ENCODE results near the gene GIMAP1. TPM values are rescaled to one million over a fixed set of nuclear protein-coding genes. Genes with fewer than 3 reads are reported as not detected.

The GIMAP1 gene
- total RNA-seq, 1 donor from 2014 or later: not detected

DNA sequence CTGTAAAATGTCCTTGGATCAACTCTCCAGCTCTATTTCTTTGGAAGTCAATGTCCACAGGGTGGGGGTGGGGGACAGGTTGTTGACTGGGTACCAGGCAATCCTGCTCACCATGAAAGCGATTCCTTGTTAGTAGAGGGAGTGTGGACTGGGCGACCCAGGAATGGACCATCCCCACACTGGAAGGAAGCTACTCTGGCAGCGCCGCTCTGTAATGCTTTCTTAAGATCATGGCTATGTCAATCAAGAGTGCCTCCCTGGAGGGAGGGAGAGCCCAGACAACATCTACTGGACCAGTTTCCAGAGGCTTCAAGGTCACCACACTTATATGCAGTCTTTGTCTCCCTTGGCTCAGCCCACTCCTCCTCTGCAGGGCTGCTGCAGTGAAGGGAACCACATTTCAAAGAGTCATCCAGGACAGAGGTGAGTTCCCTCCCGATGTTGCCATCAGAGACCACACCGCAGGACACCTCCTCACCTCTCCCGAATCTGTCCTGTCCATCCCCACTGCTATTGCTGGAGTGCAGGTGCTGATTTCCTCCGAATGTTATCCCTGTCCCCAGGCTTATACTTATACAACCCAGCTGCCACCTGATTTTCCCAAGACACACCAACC lies 27.7 kb downstream of the GIMAP1 start:
- no peak for DNase-seq (ENCODE audit: extremely low spot score, unreplicated experiment)
- H3K4me3 Mint-ChIP-seq (ENCODE audit: unreplicated experiment): no peak overlapping the region
- H3K27me3 Mint-ChIP-seq (ENCODE audit: unreplicated experiment): no peaks in the 10 kb centered on the region
- H3K4me1 Mint-ChIP-seq (ENCODE audit: unreplicated experiment): no peaks in the 10 kb centered on the region
- TF ChIP-seq, protein P1, sequence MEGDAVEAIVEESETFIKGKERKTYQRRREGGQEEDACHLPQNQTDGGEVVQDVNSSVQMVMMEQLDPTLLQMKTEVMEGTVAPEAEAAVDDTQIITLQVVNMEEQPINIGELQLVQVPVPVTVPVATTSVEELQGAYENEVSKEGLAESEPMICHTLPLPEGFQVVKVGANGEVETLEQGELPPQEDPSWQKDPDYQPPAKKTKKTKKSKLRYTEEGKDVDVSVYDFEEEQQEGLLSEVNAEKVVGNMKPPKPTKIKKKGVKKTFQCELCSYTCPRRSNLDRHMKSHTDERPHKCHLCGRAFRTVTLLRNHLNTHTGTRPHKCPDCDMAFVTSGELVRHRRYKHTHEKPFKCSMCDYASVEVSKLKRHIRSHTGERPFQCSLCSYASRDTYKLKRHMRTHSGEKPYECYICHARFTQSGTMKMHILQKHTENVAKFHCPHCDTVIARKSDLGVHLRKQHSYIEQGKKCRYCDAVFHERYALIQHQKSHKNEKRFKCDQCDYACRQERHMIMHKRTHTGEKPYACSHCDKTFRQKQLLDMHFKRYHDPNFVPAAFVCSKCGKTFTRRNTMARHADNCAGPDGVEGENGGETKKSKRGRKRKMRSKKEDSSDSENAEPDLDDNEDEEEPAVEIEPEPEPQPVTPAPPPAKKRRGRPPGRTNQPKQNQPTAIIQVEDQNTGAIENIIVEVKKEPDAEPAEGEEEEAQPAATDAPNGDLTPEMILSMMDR (IDR thresholded peaks at IDR 0.05): no peak
- H3K9me3 Mint-ChIP-seq (ENCODE audit: unreplicated experiment): no peaks in the 10 kb centered on the region
- H3K36me3 Mint-ChIP-seq (ENCODE audit: unreplicated experiment): no peaks in the 10 kb centered on the region
- no peak overlapping the region for H3K27ac Mint-ChIP-seq (ENCODE audit: unreplicated experiment)

DNA sequence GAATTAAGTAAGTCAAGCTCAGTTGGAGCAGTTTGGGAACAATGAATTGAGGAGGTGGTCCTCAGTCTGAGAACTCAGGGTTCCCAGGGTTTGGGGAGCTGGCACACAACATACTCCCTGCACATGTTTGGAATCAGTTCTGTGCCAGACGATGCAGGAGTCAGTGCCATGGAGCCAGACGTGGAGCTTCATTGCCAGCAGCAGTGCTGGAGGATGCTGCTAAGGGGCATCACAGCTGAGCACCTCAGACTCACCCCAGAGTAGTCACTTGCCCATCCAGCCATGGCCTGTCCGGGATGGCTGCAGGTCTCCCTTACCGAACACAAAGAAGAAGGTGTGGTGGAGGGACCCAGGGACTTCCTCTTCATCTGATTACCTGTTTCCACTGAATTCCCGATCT lies 28.7 kb downstream of the GIMAP1 start:
- no peaks in the 10 kb centered on the region for H3K4me1 Mint-ChIP-seq (ENCODE audit: unreplicated experiment)
- no peaks in the 10 kb centered on the region for H3K36me3 Mint-ChIP-seq (ENCODE audit: unreplicated experiment)
- H3K9me3 Mint-ChIP-seq (ENCODE audit: unreplicated experiment): no peaks in the 10 kb centered on the region
- H3K4me3 Mint-ChIP-seq (ENCODE audit: unreplicated experiment): no peak overlapping the region
- no peak for DNase-seq (ENCODE audit: extremely low spot score, unreplicated experiment)
- no peak overlapping the region for H3K27ac Mint-ChIP-seq (ENCODE audit: unreplicated experiment)
- TF ChIP-seq, protein P1 (IDR thresholded peaks at IDR 0.05): no peak
- H3K27me3 Mint-ChIP-seq (ENCODE audit: unreplicated experiment): no peaks in the 10 kb centered on the region

DNA sequence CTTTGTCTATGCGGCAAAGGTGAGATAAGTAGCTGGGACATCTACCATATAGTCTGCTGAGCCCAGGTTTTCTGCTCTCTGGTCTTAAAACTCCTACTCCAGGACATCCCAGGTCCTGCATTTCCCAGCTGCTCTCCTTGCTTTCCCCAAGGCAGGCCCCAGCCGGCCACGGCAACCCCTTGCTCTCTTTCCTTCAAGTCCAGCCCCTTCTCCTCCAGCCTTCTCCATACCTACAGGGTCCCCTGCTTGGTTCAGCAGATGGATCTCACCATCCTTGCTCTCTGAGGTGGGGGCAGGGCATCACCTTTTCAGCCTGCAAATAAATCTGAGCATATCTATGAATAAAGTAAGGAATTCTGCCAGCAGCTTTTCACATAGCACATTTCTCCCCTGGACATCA lies 29.5 kb downstream of the GIMAP1 start:
- no peak overlapping the region for H3K27ac Mint-ChIP-seq (ENCODE audit: unreplicated experiment)
- no peaks in the 10 kb centered on the region for H3K4me1 Mint-ChIP-seq (ENCODE audit: unreplicated experiment)
- no peak for DNase-seq (ENCODE audit: extremely low spot score, unreplicated experiment)
- TF ChIP-seq, protein P1 (IDR thresholded peaks at IDR 0.05): no peak
- H3K4me3 Mint-ChIP-seq (ENCODE audit: unreplicated experiment): no peak overlapping the region
- no peaks in the 10 kb centered on the region for H3K9me3 Mint-ChIP-seq (ENCODE audit: unreplicated experiment)
- H3K27me3 Mint-ChIP-seq (ENCODE audit: unreplicated experiment): no peaks in the 10 kb centered on the region
- H3K36me3 Mint-ChIP-seq (ENCODE audit: unreplicated experiment): no peaks in the 10 kb centered on the region

DNA sequence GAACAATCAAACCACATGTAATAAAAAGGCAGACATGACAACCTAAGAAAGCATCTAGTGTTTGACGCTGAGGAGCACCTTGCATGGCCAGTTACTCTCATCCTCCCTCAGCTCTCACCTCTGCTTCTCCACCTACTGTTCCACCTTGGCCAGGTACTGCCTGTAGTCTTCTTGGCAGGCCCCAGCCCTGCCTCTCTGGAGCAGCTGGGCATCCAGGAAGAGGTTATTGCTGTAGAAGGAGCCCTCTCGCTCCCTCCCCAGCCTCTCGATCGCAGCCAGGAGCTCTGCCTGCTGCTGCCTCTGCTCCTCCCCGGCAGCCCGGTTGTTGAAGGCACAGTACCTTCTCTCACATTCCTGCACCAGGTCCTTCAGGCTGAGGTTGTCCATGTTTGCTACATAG lies 30.5 kb downstream of the GIMAP1 start:
- no peaks in the 10 kb centered on the region for H3K27me3 Mint-ChIP-seq (ENCODE audit: unreplicated experiment)
- H3K36me3 Mint-ChIP-seq (ENCODE audit: unreplicated experiment): no peaks in the 10 kb centered on the region
- DNase-seq (ENCODE audit: extremely low spot score, unreplicated experiment): no peak
- TF ChIP-seq, protein P1 (IDR thresholded peaks at IDR 0.05): no peak
- no peaks in the 10 kb centered on the region for H3K9me3 Mint-ChIP-seq (ENCODE audit: unreplicated experiment)
- H3K4me3 Mint-ChIP-seq (ENCODE audit: unreplicated experiment): no peak overlapping the region
- H3K4me1 Mint-ChIP-seq (ENCODE audit: unreplicated experiment): no peaks in the 10 kb centered on the region
- H3K27ac Mint-ChIP-seq (ENCODE audit: unreplicated experiment): no peak overlapping the region

DNA sequence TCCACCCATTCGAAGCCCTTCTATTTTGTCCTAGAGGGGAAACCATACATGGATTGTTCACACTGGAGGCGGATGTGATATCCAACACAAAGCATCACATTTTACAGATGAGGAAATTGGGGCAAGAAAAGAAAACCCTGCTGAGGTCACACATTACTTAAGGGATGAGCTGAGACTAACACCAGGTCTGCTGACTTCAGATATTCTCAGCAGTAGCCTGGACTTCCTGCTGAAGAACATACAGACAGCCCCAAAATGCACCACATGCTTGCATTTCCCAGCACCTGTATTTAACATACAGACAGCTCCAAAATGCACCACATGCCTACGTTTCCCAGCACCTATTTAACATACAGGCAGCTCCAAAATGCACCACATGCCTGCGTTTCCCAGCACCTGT lies 32.0 kb downstream of the GIMAP1 start:
- no peaks in the 10 kb centered on the region for H3K9me3 Mint-ChIP-seq (ENCODE audit: unreplicated experiment)
- no peaks in the 10 kb centered on the region for H3K27me3 Mint-ChIP-seq (ENCODE audit: unreplicated experiment)
- no peaks in the 10 kb centered on the region for H3K36me3 Mint-ChIP-seq (ENCODE audit: unreplicated experiment)
- no peak overlapping the region for H3K4me3 Mint-ChIP-seq (ENCODE audit: unreplicated experiment)
- TF ChIP-seq, protein P1 (IDR thresholded peaks at IDR 0.05): no peak
- H3K4me1 Mint-ChIP-seq (ENCODE audit: unreplicated experiment): no peaks in the 10 kb centered on the region
- no peak overlapping the region for H3K27ac Mint-ChIP-seq (ENCODE audit: unreplicated experiment)
- no peak for DNase-seq (ENCODE audit: extremely low spot score, unreplicated experiment)
